ENCODE measurements around the gene SLFN12.
"Not testable (repeated sequence)": the region's sequence is repeated elsewhere in the genome, so short reads cannot be mapped to it uniquely, and the experiment has no call there.

The SLFN12 gene

DNA sequence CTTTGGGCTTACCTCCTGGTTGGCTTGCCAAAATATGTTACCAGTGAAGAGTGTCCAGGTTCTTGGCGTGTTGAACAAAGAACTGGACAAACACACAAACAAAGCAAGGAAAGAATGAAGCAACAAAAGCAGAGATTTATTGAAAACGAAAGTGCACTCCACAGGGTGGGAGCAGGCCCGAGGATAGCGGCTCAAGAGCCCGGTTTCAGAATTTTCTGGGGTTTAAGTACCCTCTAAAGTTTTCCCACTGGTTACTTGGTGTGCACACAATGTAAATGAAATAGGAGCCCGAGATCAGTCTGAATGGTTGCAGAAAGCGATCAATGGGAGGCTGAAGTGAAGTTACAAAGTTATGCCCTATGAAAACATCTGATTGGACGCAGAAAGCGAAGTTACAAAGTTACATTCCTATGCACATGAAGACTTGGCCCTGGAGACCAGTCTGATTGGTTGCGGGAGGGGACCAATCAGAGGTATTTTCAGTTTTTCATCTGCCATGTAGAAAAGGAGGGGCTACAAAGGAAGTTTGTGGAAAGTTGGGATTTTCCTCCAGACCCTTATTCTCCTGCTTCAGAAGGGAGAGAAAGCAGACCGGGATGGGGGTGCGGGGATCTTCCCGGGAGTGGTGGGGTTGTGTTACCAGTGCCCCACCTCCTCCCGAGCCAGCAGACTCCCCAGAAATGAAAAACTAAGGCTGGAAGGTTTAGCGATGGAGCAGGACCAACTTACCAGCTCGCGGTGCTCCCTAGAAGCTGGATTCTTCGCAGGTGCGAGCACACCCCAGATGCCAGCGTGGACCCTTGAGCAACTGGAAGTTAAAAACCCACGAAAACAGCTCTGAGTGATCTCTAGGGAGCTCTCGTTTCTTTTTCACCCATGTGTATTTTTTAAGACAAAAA lies at the start of gene SLFN12:
Gene SLFN12, minus strand, starts transcription at position 325 of the 899 bp plus-strand sequence. CDS start 9,472 bp downstream, outside the sequence.
- DNase-seq = peak; percentile 78 to 84

GRCh38 chr17:35479271-35479670 lies 47.0 kb upstream of the SLFN12 start:
- no peak for DNase-seq

DNA sequence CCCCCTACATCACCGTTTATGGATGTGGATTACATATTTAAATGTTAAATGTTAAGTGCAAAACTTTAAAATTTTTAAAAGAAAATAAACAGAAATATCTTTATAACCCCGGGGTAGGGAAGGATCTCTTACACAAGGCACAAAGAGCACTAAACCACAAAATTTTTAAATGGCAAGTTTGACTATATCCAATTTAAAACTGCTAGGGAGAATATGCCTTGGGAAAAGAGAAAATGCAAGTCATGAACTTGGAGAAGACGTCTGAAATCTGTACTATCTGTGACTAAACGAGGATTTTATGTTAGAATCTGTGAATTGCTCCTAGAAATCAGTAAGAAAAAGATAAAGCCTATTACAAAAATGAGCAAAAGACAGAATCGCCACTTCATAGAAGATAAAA lies 44.9 kb upstream of the SLFN12 start:
- DNase-seq = no peak

DNA sequence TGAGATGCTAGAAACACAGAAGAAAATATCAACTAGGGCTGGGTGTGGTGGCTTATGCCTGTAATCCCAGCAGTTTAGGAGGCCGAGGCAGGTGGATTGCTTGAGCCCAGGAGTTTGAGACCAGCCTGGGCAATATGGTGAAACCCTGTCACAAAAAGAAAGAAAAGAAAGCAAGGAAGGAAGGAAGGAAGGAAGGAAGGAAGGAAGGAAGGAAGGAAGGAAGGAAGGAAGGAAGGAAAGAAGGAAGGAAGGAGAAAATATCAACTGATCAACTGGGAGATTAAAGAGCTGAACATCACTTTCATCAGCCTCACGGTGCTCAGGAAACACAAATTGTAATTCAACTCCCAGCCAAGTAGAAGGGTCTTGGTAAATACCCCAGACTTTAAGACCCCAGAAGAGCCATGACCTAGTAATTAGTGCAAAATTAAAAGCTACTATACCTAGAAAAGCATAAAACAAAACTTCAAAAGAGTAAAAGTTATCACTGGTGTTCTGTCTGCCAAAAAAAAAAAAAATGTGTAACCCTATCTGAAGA lies 44.1 kb upstream of the SLFN12 start:
- no peak for DNase-seq

DNA sequence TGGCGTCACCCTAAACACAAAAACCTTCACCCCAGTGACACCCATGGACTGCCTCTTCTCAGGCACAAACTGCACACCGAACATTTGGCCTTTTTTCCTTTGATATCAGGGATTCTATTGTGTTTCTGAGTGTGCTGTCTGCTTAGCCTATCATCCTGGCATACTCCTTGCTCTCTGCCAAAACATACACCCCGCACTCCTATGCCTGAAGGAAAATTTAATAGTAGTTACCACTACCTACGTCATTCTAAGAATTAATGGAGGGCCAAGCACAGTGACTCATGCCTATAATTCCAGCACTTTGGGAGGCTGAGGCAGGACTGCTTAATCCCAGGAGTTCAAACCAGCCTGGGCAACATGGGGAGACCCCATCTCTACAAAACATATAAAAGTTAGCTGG lies 36.2 kb upstream of the SLFN12 start:
- no peak for DNase-seq

DNA sequence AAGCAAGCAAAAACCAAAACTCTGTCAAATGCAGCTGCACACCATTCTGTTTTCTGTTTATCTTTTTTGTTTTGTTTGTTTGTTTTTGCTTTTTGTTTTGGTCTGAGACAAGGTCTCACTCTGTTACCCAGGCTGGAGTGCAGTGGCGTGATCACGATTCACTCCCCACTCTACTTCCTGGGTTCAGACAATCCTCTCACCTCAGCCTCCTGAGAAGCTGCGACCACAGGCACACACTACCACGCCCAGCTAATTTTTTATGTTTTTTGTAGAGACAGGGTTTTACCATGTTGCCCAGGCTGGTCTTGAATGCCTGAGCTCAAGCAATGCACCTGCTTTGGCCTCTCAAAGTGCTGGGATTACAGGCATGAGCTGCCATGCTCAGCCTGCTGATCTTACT lies 35.5 kb upstream of the SLFN12 start:
- DNase-seq = peak; percentile 42 to 61

DNA sequence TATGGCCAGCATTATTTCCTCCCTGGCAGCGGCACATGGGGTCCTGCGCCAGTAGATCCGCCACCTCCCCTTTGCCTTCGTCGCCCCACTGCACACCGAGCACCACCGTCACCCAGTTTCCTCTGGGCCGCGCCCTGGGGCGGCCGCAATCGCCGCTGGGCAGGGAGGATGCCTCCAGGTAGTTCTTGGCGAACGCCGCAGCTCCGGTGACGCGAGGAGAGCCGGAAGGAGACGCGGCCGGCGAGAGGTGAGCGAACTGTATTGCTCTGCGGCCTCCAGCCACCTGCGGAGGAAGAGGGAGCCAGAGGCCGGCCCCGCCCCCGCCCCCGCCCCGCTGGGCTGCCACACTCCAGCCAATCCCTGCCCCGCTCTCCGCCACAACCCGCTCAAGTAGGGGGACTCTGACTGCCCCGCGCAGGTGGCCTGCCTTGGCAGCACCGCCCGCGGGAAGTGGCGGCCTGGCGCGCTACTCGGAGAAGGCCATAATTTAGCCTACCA lies 28.1 kb upstream of the SLFN12 start:
- DNase-seq = peak; percentile 79 to 84

- DNase-seq = not testable (repeated sequence)
Measured at GRCh38 chr17:35454035-35454434, 21.7 kb upstream of the SLFN12 start.

DNA sequence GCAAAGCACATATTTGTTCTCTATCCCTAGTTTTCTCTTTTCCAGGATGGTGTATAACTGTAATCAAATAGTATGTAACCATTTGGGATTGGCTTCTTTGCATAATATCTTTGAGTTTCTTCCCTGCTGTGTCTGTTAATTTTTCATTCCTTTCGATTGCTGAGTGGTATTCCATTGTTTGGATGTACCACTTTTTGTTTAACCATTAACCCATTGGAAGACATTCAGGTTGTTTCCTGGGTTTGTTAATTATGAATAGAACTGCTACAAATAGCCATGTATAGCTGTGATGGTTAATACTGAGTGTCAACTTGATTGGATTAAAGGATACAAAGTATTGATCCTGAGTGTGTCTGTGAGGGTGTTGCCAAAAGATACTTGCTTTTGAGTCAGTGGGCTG lies 20.9 kb upstream of the SLFN12 start:
- no peak for DNase-seq

DNA sequence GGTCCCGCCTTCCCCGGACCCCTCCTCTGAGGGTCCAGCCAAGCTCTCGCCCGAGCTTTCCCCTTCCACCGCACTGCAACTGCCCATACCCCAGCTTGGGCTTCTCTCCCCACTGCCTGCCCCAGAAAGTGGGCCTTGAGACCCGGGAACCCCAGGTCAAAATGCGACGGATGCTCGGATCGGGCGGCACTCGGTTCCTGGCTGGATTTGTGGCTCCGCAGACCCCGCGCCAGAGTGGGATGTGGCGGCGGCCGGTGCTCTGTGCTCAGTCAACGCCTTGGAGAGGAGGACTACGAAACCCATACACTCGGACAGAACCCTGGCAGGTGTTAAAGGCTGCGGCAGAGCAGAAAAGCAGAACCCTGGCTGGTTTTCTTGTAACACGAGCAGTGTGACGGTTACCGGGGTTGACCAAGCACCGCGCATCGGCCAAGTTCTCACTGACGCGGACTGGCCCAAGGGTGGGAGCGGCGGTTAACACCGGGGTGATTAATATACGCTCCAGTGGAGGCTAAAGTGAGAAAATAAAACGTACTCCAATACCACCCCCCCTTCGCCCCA lies 17.2 kb upstream of the SLFN12 start:
- DNase-seq = peak in 1 of 2 donors; percentile 52

GRCh38 chr17:35448899-35449227 lies 16.6 kb upstream of the SLFN12 start:
- no peak for DNase-seq

GRCh38 chr17:35448214-35448898 lies 16.1 kb upstream of the SLFN12 start, which contains the start of gene SLFN13:
TSS of gene SLFN13 (minus strand) at chr17:35448766. CDS start at chr17:35445680, 3,086 bp downstream.
- peak; percentile 83 to 84 for DNase-seq

DNA sequence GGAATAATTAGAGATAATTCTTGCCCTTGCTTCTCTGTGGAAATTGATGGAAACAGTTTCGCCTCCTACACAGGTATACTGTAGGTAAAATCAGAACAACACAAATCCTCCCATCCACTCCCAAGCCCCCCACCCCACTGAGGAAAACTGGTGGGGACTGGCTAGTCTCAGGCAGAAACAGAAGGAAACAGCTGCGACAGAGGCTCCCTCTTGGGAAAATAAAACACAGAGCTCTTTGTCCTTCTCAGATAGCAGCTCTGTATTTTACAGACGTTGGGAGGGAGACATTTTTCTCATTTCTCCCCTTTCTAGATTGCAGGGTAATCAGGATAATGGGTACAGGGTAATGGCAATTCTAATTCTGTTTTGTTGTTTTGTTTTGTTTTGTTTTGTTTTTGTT lies 15.2 kb upstream of the SLFN12 start:
- no peak for DNase-seq

GRCh38 chr17:35438433-35438832 lies 6.1 kb upstream of the SLFN12 start:
- DNase-seq = no peak

DNA sequence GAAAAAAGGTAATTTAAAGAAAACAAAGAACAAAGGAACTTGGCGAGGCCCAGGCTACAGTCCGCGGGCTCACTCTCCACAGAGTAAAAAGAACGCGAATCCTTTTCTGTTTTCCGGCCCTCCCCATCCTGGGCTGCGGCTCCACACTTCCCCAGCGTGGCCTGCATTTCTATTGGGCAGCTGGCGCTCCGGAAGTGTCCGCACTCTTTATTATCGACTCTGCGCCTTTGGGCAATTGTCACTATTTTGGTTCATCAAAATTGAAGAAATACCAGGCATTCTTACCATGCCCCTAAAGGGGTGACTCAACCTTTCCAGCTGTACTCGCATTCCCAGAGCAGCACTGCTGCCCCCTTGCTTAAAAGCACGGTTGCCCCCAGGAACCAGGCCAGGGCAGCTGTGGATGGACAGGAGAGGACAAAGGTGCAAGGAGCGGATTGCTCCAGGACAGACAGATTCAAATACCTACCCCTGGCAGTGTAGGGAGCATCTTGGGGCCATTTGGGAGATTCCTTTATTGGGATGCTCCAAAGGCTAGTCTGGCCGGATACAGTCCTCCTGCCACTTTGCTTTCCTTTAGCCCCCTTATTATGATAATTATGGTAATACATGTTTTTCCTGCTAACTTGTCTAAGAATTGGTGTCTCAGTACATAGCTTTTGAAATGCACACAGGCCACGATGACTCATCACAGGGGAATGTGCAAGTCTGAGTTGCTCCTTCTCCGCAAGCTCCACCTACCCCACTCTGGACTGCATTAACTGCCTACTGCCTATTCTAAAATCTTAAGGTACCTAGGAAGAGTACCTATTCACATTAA lies 985 bp upstream of the SLFN12 start:
- peak; percentile 64 to 70 for DNase-seq

DNA sequence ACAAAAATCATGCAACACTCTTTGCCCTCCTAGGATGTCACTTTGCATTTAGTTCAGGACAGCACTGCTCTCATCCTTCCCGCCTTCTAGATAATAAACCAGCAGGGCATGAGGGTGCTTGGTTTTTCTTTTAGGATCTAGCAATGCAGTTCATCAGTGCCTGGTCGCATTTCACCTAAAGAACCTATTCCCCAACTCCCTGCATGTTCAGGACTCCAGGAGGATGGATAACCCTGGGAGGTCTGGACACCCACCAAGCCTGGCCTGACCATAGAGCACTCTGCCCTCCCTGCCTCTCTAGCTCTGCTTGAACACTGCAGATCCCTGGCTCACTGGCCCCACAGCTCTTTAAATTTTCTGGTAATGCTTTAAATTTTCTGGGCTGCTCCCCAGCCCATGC lies 2.6 kb downstream of the SLFN12 start:
- no peak for DNase-seq

DNA sequence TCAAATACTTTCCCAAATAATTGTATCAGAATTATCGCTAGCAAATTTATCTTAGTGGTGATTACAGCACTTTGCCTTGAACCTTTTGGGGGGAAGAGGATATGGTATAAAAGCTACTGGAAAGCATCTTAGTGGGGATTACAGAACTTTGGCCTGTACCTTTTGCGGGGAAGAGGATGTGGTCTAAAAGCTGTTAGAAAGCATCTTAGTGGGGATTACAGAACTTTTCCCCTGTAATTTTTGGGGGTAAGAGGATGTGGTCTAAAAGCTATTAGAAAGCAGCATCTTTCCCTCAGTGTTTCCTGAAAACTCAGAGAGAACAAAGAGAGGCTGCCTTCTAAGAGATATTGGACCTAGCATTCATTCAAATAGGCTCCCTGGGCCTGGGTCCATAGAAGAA lies 4.1 kb downstream of the SLFN12 start:
- DNase-seq = peak in 1 of 2 donors; percentile 4

DNA sequence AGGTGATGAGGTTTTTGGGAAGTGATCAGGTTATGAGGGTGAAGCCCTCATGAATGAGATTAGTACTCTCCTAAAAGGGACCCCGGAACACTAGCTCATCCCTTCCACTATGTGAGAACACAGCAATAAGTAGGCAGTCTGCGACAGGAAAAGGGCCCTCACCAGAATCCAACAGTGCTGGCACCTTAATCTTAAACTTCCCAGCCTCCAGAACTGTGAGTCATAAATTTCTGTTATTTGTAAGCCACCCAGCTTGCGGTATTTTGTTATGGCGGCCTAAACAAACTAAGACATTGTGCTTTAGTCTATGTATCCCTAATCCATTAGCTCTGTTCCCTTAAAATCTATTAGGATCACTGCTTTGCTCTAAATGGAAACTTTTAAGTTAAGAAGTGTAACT lies 8.5 kb downstream of the SLFN12 start:
- DNase-seq = no peak

- not testable (repeated sequence) for DNase-seq
Measured at GRCh38 chr17:35421069-35421468, 11.2 kb downstream of the SLFN12 start.

DNA sequence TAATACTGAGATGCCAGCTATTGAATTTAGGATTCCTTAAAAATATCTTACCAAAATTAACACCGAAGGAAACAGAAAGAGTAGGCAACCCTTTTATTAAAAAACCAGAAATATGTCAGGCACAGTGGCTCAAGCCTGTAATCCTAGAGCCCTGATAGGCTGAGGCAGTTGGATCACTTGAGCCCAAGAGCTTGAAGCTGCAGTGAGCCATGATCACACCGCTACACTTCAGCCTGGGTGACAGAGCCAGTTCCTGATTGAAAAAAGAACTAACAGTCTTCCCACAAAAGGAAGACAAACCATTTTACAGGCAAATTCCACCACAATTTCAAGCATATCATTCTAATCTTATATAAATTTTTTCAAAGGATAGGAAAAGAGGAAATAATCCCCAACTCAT lies 15.6 kb downstream of the SLFN12 start:
- no peak for DNase-seq

DNA sequence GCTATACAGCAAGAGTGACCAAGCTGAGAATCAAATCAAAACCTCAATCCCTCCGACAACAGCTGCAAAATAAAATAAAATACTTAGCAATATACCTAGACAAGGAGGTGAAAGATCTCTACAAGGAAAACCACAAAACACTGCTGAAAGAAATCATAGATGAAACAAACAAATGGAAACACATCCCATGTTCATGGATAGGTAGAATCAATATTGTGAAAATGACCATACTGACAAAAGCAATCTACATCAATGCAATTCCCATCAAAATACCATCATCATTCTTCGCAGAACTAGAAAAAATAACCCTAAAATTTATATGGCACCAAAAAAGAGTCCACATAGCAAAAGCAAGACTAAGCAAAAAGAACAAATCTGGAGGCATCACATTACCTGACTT lies 17.6 kb downstream of the SLFN12 start:
- DNase-seq = not testable (repeated sequence)

GRCh38 chr17:35414247-35414646 lies 18.1 kb downstream of the SLFN12 start:
- no peak for DNase-seq

Data from CD4-positive, alpha-beta T cell treated with Interleukin-4 for 1 hour (primary cell).